GM12878 (cell line): ENCODE measurements around the gene USF1. TPM values are rescaled to one million over a fixed set of nuclear protein-coding genes. Genes with fewer than 3 reads are reported as not detected.

Experiments used
- ATAC-seq: fragments of 200-7000 bp; cut with Tn5 transposase; 3 replicates; pipeline ENCODE4 v1.9.1; 2020; ENCODE audit warnings: mild to moderate bottlenecking, moderate library complexity
- BruUV-seq: library from RNA; stranded (reverse); fragments of 400-500 nt; replicated peaks from 2 replicates; lab custom pipeline; 2021; lab: Mats Ljungman, UMichigan
- CTCF ChIA-PET: fragments of 300-600 bp; sonication (Branson Sonifier 250); formaldehyde crosslinking; extraction: SDS; loops from one replicate; lab custom pipeline; 2021; ENCODE audit warnings: inconsistent platforms; lab: Yijun Ruan, JAX
- POLR2A ChIA-PET: fragments of 350-600 bp; formaldehyde crosslinking; extraction: SDS; loops from one replicate; lab custom pipeline; 2021; ENCODE audit warnings: inconsistent platforms; lab: Charles Lee
- RAD21 ChIA-PET: fragments of 300-600 bp; sonication (Branson Sonifier 250); formaldehyde crosslinking; loops from one replicate; lab custom pipeline; 2023; ENCODE audit warnings: antibody characterized with exemption; ENCODE audit not compliant: unreplicated experiment; lab: Charles Lee
- SMC1A ChIA-PET: fragments of 300-600 bp; sonication (Branson Sonifier 250); formaldehyde crosslinking; loops from one replicate; lab custom pipeline; 2023; ENCODE audit not compliant: unreplicated experiment, uncharacterized antibody; lab: Charles Lee
- DNase-seq: peaks from one replicate; pipeline ENCODE4 v3.0.0-alpha.2; 2011; ENCODE audit warnings: low read depth, low spot score
- FAIRE-seq: peaks from 3 replicates; lab custom pipeline; 2011; peaks lifted over from hg19 to GRCh38; lab: Jason Lieb, UNC
- H2AFZ ChIP-seq: 2 replicates; pipeline ENCODE4 v1.6.0; 2011; ENCODE audit warnings: low read depth, low read length, control low read depth; ENCODE audit not compliant: control insufficient read depth
- H3K27ac ChIP-seq: 2 replicates; pipeline ENCODE4 v1.5.1; 2011; ENCODE audit warnings: control low read depth; ENCODE audit not compliant: control insufficient read depth, insufficient read depth
- H3K27me3 ChIP-seq, 2 experiments: replicated peaks in 1 of 2; 2 replicates each; pipeline versions ENCODE4 v1.6.0 to v1.6.1; 2011; ENCODE audit warnings: low read length in 1 of 2; ENCODE audit not compliant: control insufficient read depth in 2 of 2, insufficient read depth in 2 of 2
- H3K36me3 ChIP-seq, 2 experiments: 2 replicates each; pipeline ENCODE4 v1.5.1; 2011; ENCODE audit warnings: low read length in 1 of 2; ENCODE audit not compliant: control insufficient read depth in 2 of 2, insufficient read depth in 2 of 2
- H3K4me1 ChIP-seq: 2 replicates; pipeline ENCODE4 v1.6.1; 2011; ENCODE audit warnings: mild to moderate bottlenecking, low read length, moderate library complexity, mixed read lengths; ENCODE audit not compliant: control insufficient read depth, insufficient read depth
- H3K4me2 ChIP-seq: 2 replicates; pipeline ENCODE4 v1.6.0; 2011; ENCODE audit warnings: control low read depth; ENCODE audit not compliant: control insufficient read depth, insufficient read depth
- H3K4me3 ChIP-seq: fragments of 200-600 bp; sonication (generic); 2 replicates; pipeline ENCODE4 v1.5.1; 2016
- H3K79me2 ChIP-seq: 2 replicates; pipeline ENCODE4 v1.6.0; 2011; ENCODE audit warnings: low read length; ENCODE audit not compliant: control insufficient read depth, insufficient read depth
- H3K9ac ChIP-seq: 2 replicates; pipeline ENCODE4 v1.8.0; 2011; ENCODE audit warnings: low read length, control low read depth, mixed read lengths; ENCODE audit not compliant: control insufficient read depth, insufficient read depth
- H3K9me3 ChIP-seq: replicated peaks from 3 replicates; pipeline ENCODE4 v1.5.1; 2011; ENCODE audit warnings: mild to moderate bottlenecking, low read length; ENCODE audit not compliant: control insufficient read depth, insufficient read depth
- H4K20me1 ChIP-seq: 2 replicates; pipeline ENCODE4 v1.6.0; 2011; ENCODE audit not compliant: control insufficient read depth, insufficient read depth
- ATF7 ChIP-seq: fragments of 450-650 bp; IDR thresholded peaks from 2 replicates; pipeline ENCODE4 v1.6.1; 2016; ENCODE audit warnings: low read depth, mild to moderate bottlenecking
- BMI1 ChIP-seq: fragments of 450-650 bp; IDR thresholded peaks from 2 replicates; pipeline ENCODE4 v1.6.1; 2016; ENCODE audit warnings: mild to moderate bottlenecking, moderate library complexity, borderline replicate concordance
- CHD1 ChIP-seq: IDR thresholded peaks from 2 replicates; pipeline ENCODE4 v1.6.1; 2012; ENCODE audit warnings: low read depth, low read length, improper control_type of control experiment
- CHD2 ChIP-seq: IDR thresholded peaks from 2 replicates; pipeline ENCODE4 v1.6.1; 2011; ENCODE audit warnings: low read depth, low read length, improper control_type of control experiment, borderline replicate concordance
- CHD4 ChIP-seq: fragments of 200-600 bp; sonication (generic); IDR thresholded peaks from 2 replicates; pipeline ENCODE4 v1.6.1; 2016; ENCODE audit warnings: mild to moderate bottlenecking
- EP300 ChIP-seq, 2 experiments: fragments of 150-350 bp in 1 of 2; IDR thresholded peaks; 2 replicates each; pipeline ENCODE4 v1.6.1; 2011 to 2012; ENCODE audit warnings: low read depth in 2 of 2, low read length in 2 of 2, borderline replicate concordance in 1 of 2, improper control_type of control experiment in 1 of 2, inconsistent platforms in 1 of 2; ENCODE audit not compliant: control insufficient read depth in 1 of 2
- FOXM1 ChIP-seq: IDR thresholded peaks from 2 replicates; pipeline ENCODE4 v1.6.1; 2012; ENCODE audit warnings: low read depth, mild to moderate bottlenecking, inconsistent platforms, low read length, moderate library complexity
- HDAC6 ChIP-seq: fragments of 200-600 bp; sonication (generic); IDR thresholded peaks from one replicate; pipeline ENCODE4 v1.8.0; 2017; ENCODE audit warnings: antibody characterized with exemption; ENCODE audit not compliant: unreplicated experiment
- MLLT1 ChIP-seq: fragments of 450-650 bp; IDR thresholded peaks from 2 replicates; pipeline ENCODE4 v1.6.1; 2016; ENCODE audit warnings: mild to moderate bottlenecking
- MTA2 ChIP-seq: fragments of 450-650 bp; IDR thresholded peaks from 2 replicates; pipeline ENCODE4 v1.6.1; 2016; ENCODE audit warnings: low read depth, mild to moderate bottlenecking, moderate library complexity
- NFYA ChIP-seq: IDR thresholded peaks from 2 replicates; pipeline ENCODE4 v1.6.1; 2011; ENCODE audit warnings: low read depth, mild to moderate bottlenecking, low read length, improper control_type of control experiment, borderline replicate concordance
- POLR2A ChIP-seq: IDR thresholded peaks from 2 replicates; pipeline ENCODE4 v1.6.1; 2011; ENCODE audit warnings: low read depth, mild to moderate bottlenecking, low read length
- POU2F2 ChIP-seq: IDR thresholded peaks from 3 replicates; pipeline ENCODE4 v1.6.1; 2011; ENCODE audit warnings: low read depth, mild to moderate bottlenecking, low read length, borderline replicate concordance
- RAD51 ChIP-seq: fragments of 450-650 bp; IDR thresholded peaks from 2 replicates; pipeline ENCODE4 v1.6.1; 2016; ENCODE audit warnings: moderate library complexity, mild to moderate bottlenecking, inconsistent platforms
- RUNX3 ChIP-seq: IDR thresholded peaks from 2 replicates; pipeline ENCODE4 v1.6.1; 2012; ENCODE audit warnings: low read length, inconsistent platforms
- ZNF592 ChIP-seq: fragments of 450-650 bp; IDR thresholded peaks from 2 replicates; pipeline ENCODE4 v1.6.1; 2017; ENCODE audit warnings: mild to moderate bottlenecking, moderate library complexity
- ZSCAN29 ChIP-seq: fragments of 450-650 bp; IDR thresholded peaks from 2 replicates; pipeline ENCODE4 v1.6.1; 2017; ENCODE audit warnings: mild to moderate bottlenecking, moderate library complexity
- WGBS: methylation state at CpG from one replicate; pipeline ENCODE4 v1.1.6; 2016; ENCODE audit warnings: low lambda C conversion rate; ENCODE audit not compliant: insufficient replicate concordance, insufficient coverage; ENCODE audit errors: missing lambda C conversion rate; 5-methylcytosine and 5-hydroxymethylcytosine counted together
- in situ Hi-C: fragments of 300-500 bp; cut with MboI; formaldehyde crosslinking; loops from 9 replicates; pipeline ENCODE4 v1.14.3; 2018; ENCODE audit warnings: mixed read lengths
- intact Hi-C: fragments of 100-400 bp; cut with micrococcal nuclease; formaldehyde crosslinking; loops from one replicate; pipeline ENCODE4 v1.14.2; 2022; ENCODE audit not compliant: unreplicated experiment
- polyA plus RNA-seq, 11 experiments: library from polyadenylated mRNA; depleted of rRNA in 4 of 11; unstranded in 6 of 11; stranded (reverse) in 5 of 11; fragments of >200 nt; fragmentation: Nextera tagmentation in 4 of 11; fragmentation: Illumina TruSeq in 1 of 11; extraction: Ambion mirVana in 4 of 11; extraction: Trizol in 1 of 11; gene quantifications; 1 replicate in 1 of 11; 2 replicates in 10 of 11; pipeline versions ENCODE4 v1.2.1 to v1.2.3, GENCODE V29; 2011 to 2016; ENCODE audit warnings: inconsistent platforms in 2 of 11, missing spikeins in 2 of 11, low read depth in 1 of 11
- total RNA-seq, 4 experiments: library from RNA; depleted of rRNA in 3 of 4; stranded (reverse); fragments of >200 nt in 3 of 4; fragmentation: Illumina TruSeq in 1 of 4; extraction: Trizol in 1 of 4; gene quantifications; 2 replicates each; pipeline versions ENCODE4 v1.2.1 to v1.2.3, GENCODE V29; 2013 to 2021

USF1 gene
- total and polyA plus RNA-seq, 10 of the 15 experiments (the other 5 are each of a cell fraction or from before 2014, with no cell fraction given), result 9.4 to 92.1 (median 53.5) TPM

- Histone ChIP-seq H3K4me1 (peaks cover 15% of the 10 kb centered on the region), H3K9ac (peak overlapping the region; percentile 95), H3K36me3 (peaks cover 18 to 27% of the 10 kb centered on the region in 2 experiments), H3K79me2 (peaks cover 22% of the 10 kb centered on the region), H3K9me3 (no peaks in the 10 kb centered on the region), H4K20me1 (no peaks in the 10 kb centered on the region), H3K27me3 (no peaks in the 10 kb centered on the region), H3K4me3 (peak overlapping the region; percentile 90), H3K4me2 (peak overlapping the region; percentile 91), H2AFZ (no peak overlapping the region), H3K27ac (peak overlapping the region; percentile 100)
- ChIA-PET CTCF (interaction anchor here (0.6 to 11.1 kb wide), 20 partner anchors 8 to 239 kb away, joined by 3 to 181 read pairs (median 6); partner anchors contain the start of genes ARHGAP30, F11R, KLHDC9 and PPOX), RAD21 (interaction anchor here (0.6 to 4.8 kb wide), 18 partner anchors 8 to 280 kb away, joined by 3 to 107 read pairs (median 4); partner anchors contain the start of genes ARHGAP30, DEDD, F11R and ITLN2), SMC1A (interaction anchor here (0.5 to 7.5 kb wide), 18 partner anchors 8 to 512 kb away, joined by 3 to 134 read pairs (median 6); partner anchors contain the start of genes ARHGAP30, DEDD, F11R and KLHDC9), POLR2A (interaction anchor here (0.5 to 5.2 kb wide), 18 partner anchors 9 to 335 kb away, joined by 3 to 139 read pairs (median 4); partner anchors contain the start of genes ARHGAP30, DEDD, F11R and KLHDC9)
- DNase-seq, result peak; percentile 64
- WGBS, result 0% methylated on average over 2 of the region's 2 CpGs
- in situ Hi-C loops (no loop called here), intact Hi-C loops (loop anchor here (1.0 to 5.0 kb wide), 4 partner anchors 22 to 71 kb away; partner anchors contain the start of genes NIT1 and PFDN2)
- ATAC-seq, result peak; percentile 69
- FAIRE-seq, result peak; percentile 75
- BruUV-seq, result no TSS peak
- TF ChIP-seq BMI1 (peak; percentile 96), CHD4 (no peak), RAD51 (0 out of 2 replicates have a peak, but pooled peaks have one; percentile 5), CHD1 (peak; percentile 34), NFYA (no peak), HDAC6 (no peak), CHD2 (0 out of 2 replicates have a peak, but pooled peaks have one; percentile 22), ATF7 (peak; percentile 55), RUNX3 (peak; percentile 81), FOXM1 (peak; percentile 62; the same call in 1 of the 2 replicates), MTA2 (peak; percentile 67; the same call in 1 of the 2 replicates), MLLT1 (no peak), POU2F2 (peak; percentile 94), ZNF592 (no peak), POLR2A (no peak), ZSCAN29 (0 out of 2 replicates have a peak, but pooled peaks have one; percentile 23), EP300 (IDR thresholded peaks at IDR 0.05; ENCODE audit: borderline replicate concordance in 1 of 2, control insufficient read depth in 1 of 2, low read depth in 2 of 2, low read length in 2 of 2) (peak; percentile 67 to 86; a peak in 3 of 4 replicates)
Observed at GRCh38 chr1:161046605-161047228, 940 bp upstream of the USF1 start.
